ENCODE results near the gene LMAN1L.

The LMAN1L gene

DNA sequence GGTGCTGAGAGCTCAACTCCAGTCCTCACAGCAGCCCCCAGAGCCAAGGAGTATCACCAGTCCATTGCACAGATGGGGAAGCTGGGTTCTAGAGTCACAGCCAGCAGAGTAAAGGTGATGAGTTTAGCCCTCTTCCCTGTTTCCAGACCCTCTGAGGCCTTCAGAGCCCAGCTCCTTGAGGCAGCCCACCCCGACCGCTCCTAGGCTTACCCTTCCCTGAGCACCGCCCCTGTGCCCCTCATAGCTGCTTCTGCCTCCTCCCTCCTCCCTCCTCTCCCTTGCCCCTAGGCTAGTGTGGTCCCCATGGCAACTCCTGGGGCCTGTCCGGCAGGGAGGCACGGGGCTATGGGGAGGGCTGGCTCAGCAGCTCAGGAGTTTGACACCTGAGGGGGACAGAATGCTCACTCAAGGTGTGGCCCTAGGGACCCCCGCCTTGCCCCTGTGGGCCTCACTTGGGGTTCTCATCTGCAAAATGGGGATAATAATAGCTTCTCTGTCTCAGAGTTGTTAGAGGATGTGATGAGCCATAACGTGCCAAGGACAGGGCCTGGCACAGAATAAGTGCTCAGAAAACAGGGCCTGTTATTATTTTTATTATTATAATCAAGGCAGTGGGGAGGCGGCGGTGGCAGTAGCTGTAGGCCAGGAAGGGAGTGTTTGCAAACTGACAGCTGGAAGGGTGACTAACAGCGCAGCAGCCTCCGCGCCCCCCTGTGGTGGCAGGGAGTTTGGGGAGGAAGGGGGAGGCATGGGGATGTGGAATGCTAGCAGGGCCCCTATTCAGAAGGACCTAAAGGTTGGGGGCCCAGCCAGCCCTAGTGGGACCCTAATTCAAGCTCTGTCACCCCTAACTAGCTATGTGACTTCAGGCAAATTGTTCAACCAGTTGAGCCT is 19.3 kb upstream of the LMAN1L start:
- H3K79me2 ChIP-seq (ENCODE audit: insufficient read depth, low read length), result peaks cover 89% of the 10 kb centered on the region
- H3K36me3 ChIP-seq (ENCODE audit: insufficient read depth, low read length), result peaks cover 45% of the 10 kb centered on the region
- no peaks in the 10 kb centered on the region for H3K9me3 ChIP-seq (ENCODE audit: insufficient read depth, low read length, severe bottlenecking)
- no peak overlapping the region for H2AFZ ChIP-seq (ENCODE audit: low read depth, low read length)
- no peak overlapping the region for H3K4me2 ChIP-seq (ENCODE audit: insufficient read depth, low read length)
- H3K4me1 ChIP-seq (ENCODE audit: insufficient read depth, low read length), result peaks cover 15% of the 10 kb centered on the region
- ATAC-seq (ENCODE audit: insufficient read depth, low read depth) (no peak), DNase-seq (no peak)
- H3K27me3 ChIP-seq (ENCODE audit: insufficient read depth, low read length, poor library complexity), result no peaks in the 10 kb centered on the region
- peaks cover 78% of the 10 kb centered on the region for H4K20me1 ChIP-seq (ENCODE audit: insufficient read depth, low read length)
- H3K4me3 ChIP-seq (ENCODE audit: low read depth in 1 of 2, low read length in 2 of 2), result no peak overlapping the region
- TF ChIP-seq, protein P1, sequence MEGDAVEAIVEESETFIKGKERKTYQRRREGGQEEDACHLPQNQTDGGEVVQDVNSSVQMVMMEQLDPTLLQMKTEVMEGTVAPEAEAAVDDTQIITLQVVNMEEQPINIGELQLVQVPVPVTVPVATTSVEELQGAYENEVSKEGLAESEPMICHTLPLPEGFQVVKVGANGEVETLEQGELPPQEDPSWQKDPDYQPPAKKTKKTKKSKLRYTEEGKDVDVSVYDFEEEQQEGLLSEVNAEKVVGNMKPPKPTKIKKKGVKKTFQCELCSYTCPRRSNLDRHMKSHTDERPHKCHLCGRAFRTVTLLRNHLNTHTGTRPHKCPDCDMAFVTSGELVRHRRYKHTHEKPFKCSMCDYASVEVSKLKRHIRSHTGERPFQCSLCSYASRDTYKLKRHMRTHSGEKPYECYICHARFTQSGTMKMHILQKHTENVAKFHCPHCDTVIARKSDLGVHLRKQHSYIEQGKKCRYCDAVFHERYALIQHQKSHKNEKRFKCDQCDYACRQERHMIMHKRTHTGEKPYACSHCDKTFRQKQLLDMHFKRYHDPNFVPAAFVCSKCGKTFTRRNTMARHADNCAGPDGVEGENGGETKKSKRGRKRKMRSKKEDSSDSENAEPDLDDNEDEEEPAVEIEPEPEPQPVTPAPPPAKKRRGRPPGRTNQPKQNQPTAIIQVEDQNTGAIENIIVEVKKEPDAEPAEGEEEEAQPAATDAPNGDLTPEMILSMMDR (IDR thresholded peaks at IDR 0.05; ENCODE audit: borderline replicate concordance, extremely low read depth, low read length, poor library complexity, severe bottlenecking), result no peak
- no peak for TF ChIP-seq EZH2 (IDR thresholded peaks at IDR 0.05; ENCODE audit: borderline replicate concordance, low read depth, low read length, severe bottlenecking)
- H3K27ac ChIP-seq (ENCODE audit: low read length), result no peak overlapping the region
- H3K9ac ChIP-seq (ENCODE audit: low read depth, low read length), result no peak overlapping the region

DNA sequence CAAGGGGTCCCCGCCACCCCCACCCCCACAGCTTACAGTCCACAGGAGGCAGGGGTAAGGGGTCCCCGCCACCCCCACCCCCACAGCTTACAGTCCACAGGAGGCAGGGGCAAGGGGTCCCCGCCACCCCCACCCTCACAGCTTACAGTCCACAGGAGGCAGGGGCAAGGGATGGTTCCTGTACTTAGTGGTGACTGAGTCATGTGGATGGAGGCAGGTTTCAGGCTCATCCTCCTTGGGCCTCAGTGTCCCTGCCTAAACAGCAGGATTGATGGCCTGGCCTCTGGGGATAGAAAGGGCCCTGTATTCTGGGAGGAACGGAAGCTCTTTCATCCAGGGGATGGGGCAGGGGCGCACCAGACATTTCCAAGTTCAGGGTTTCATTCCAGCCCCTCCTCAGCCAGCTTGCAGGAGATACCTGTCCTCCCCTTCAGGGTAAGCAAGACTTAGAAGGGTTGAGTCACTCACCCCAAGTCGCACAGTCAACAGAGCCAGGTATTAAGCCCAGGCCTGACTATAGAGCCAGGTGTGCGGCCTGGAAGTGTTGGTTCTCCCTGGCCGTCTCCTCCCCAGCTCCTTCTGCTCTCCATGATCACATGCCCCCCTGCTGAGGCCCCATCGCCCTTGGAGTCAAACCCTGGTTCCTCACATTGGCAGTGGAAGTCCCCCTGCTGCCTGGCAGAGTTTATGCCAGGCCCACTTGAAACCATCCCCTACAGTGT is 18.2 kb upstream of the LMAN1L start:
- peaks cover 46% of the 10 kb centered on the region for H3K36me3 ChIP-seq (ENCODE audit: insufficient read depth, low read length)
- H4K20me1 ChIP-seq (ENCODE audit: insufficient read depth, low read length), result peaks cover 76% of the 10 kb centered on the region
- peaks cover 79% of the 10 kb centered on the region for H3K79me2 ChIP-seq (ENCODE audit: insufficient read depth, low read length)
- H3K27me3 ChIP-seq (ENCODE audit: insufficient read depth, low read length, poor library complexity), result no peaks in the 10 kb centered on the region
- peaks cover 5% of the 10 kb centered on the region; the same call in 1 of the 2 replicates for H3K4me1 ChIP-seq (ENCODE audit: insufficient read depth, low read length)
- no peak for TF ChIP-seq EZH2 (IDR thresholded peaks at IDR 0.05; ENCODE audit: borderline replicate concordance, low read depth, low read length, severe bottlenecking)
- TF ChIP-seq, protein P1 (IDR thresholded peaks at IDR 0.05; ENCODE audit: borderline replicate concordance, extremely low read depth, low read length, poor library complexity, severe bottlenecking), result no peak
- no peaks in the 10 kb centered on the region for H3K9me3 ChIP-seq (ENCODE audit: insufficient read depth, low read length, severe bottlenecking)
- no peak overlapping the region for H3K27ac ChIP-seq (ENCODE audit: low read length)
- no peak overlapping the region for H3K9ac ChIP-seq (ENCODE audit: low read depth, low read length)
- H3K4me2 ChIP-seq (ENCODE audit: insufficient read depth, low read length), result no peak overlapping the region
- ATAC-seq (ENCODE audit: insufficient read depth, low read depth), result no peak
- DNase-seq, result no peak
- no peak overlapping the region for H2AFZ ChIP-seq (ENCODE audit: low read depth, low read length)
- no peak overlapping the region for H3K4me3 ChIP-seq (ENCODE audit: low read depth in 1 of 2, low read length in 2 of 2)

DNA sequence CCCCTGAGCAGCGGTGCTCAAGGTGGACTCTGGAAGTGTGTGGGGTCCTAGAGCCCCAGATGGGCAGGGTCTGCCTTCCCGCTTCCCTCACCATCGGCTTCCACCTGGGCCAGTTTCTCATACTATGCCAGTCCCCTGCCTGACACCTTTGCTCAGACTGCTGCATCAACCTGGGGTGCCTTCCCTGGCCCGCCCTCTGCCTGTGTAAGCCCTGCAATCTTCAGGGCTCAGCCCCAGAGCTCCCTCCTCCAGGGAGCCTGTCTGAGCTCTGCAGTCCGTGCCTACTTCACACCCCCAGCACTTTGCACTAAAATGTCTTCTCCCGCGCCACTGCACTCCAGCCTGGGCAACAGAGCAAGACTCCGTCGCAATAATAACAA is 17.7 kb upstream of the LMAN1L start:
- Histone ChIP-seq H2AFZ (ENCODE audit: low read depth, low read length) (no peak overlapping the region), H3K27me3 (ENCODE audit: insufficient read depth, low read length, poor library complexity) (no peaks in the 10 kb centered on the region), H3K79me2 (ENCODE audit: insufficient read depth, low read length) (peaks cover 73% of the 10 kb centered on the region), H3K4me1 (ENCODE audit: insufficient read depth, low read length) (no peaks in the 10 kb centered on the region; the same call in 1 of the 2 replicates), H3K4me3 (ENCODE audit: low read depth in 1 of 2, low read length in 2 of 2) (no peak overlapping the region), H4K20me1 (ENCODE audit: insufficient read depth, low read length) (peaks cover 76% of the 10 kb centered on the region), H3K27ac (ENCODE audit: low read length) (no peak overlapping the region), H3K36me3 (ENCODE audit: insufficient read depth, low read length) (peaks cover 46% of the 10 kb centered on the region), H3K9ac (ENCODE audit: low read depth, low read length) (no peak overlapping the region), H3K9me3 (ENCODE audit: insufficient read depth, low read length, severe bottlenecking) (no peaks in the 10 kb centered on the region), H3K4me2 (ENCODE audit: insufficient read depth, low read length) (no peak overlapping the region)
- DNase-seq (no peak), ATAC-seq (ENCODE audit: insufficient read depth, low read depth) (no peak)
- no peak for TF ChIP-seq EZH2 (IDR thresholded peaks at IDR 0.05; ENCODE audit: borderline replicate concordance, low read depth, low read length, severe bottlenecking)
